Memory B cell (primary cell): ENCODE measurements around the gene PPY.
"Not testable (repeated sequence)": the region's sequence is repeated elsewhere in the genome, so short reads cannot be mapped to it uniquely, and the experiment has no call there.

Source experiments
- ATAC-seq: fragments of 150-1000 bp; cut with Tn5 transposase; 2 replicates; pipeline ENCODE4 v1.10.0; 2021; ENCODE audit warnings: low read depth, mild to moderate bottlenecking, moderate library complexity
- DNase-seq, 2 donors: peaks; one replicate each; pipeline ENCODE4 v3.0.0; 2022; ENCODE audit warnings: low spot score in 2 of 2
- H3K27ac Mint-ChIP-seq: one replicate; pipeline ENCODE4 v1.8.0; 2022; ENCODE audit warnings: mild to moderate bottlenecking, moderate library complexity, mixed read lengths
- H3K27me3 Mint-ChIP-seq: one replicate; pipeline ENCODE4 v1.8.0; 2022; ENCODE audit warnings: mixed read lengths
- H3K36me3 Mint-ChIP-seq: one replicate; pipeline ENCODE4 v1.8.0; 2022; ENCODE audit warnings: mild to moderate bottlenecking, mixed read lengths
- H3K4me1 Mint-ChIP-seq: one replicate; pipeline ENCODE4 v1.8.0; 2022; ENCODE audit warnings: mixed read lengths
- H3K4me3 Mint-ChIP-seq: one replicate; pipeline ENCODE4 v1.8.0; 2022; ENCODE audit warnings: mild to moderate bottlenecking, moderate library complexity, mixed read lengths
- H3K9me3 Mint-ChIP-seq: one replicate; pipeline ENCODE4 v1.8.0; 2022; ENCODE audit warnings: mixed read lengths

PPY gene

GRCh38 chr17:43974382-43975266 is 32.3 kb upstream of the PPY start:
- Mint-ChIP-seq H3K36me3 (no peaks in the 10 kb centered on the region), H3K4me3 (no peak overlapping the region), H3K27me3 (peaks cover 4% of the 10 kb centered on the region), H3K27ac (no peak overlapping the region), H3K9me3 (peaks cover 1% of the 10 kb centered on the region), H3K4me1 (no peaks in the 10 kb centered on the region)
- ATAC-seq = no peak
- no peak for DNase-seq

- not testable (repeated sequence) for H3K9me3 Mint-ChIP-seq, H3K27ac Mint-ChIP-seq, H3K4me1 Mint-ChIP-seq, H3K27me3 Mint-ChIP-seq, H3K4me3 Mint-ChIP-seq, ATAC-seq, H3K36me3 Mint-ChIP-seq, DNase-seq
Observed at GRCh38 chr17:43972444-43973212, 30.4 kb upstream of the PPY start.

- not testable (repeated sequence) for H3K9me3 Mint-ChIP-seq, H3K4me1 Mint-ChIP-seq, DNase-seq, H3K4me3 Mint-ChIP-seq, H3K27me3 Mint-ChIP-seq, H3K36me3 Mint-ChIP-seq, ATAC-seq, H3K27ac Mint-ChIP-seq
Observed at GRCh38 chr17:43971436-43971835, 29.2 kb upstream of the PPY start.

GRCh38 chr17:43970366-43970765 is 28.1 kb upstream of the PPY start:
- H3K9me3 Mint-ChIP-seq = peaks cover 1% of the 10 kb centered on the region

DNA sequence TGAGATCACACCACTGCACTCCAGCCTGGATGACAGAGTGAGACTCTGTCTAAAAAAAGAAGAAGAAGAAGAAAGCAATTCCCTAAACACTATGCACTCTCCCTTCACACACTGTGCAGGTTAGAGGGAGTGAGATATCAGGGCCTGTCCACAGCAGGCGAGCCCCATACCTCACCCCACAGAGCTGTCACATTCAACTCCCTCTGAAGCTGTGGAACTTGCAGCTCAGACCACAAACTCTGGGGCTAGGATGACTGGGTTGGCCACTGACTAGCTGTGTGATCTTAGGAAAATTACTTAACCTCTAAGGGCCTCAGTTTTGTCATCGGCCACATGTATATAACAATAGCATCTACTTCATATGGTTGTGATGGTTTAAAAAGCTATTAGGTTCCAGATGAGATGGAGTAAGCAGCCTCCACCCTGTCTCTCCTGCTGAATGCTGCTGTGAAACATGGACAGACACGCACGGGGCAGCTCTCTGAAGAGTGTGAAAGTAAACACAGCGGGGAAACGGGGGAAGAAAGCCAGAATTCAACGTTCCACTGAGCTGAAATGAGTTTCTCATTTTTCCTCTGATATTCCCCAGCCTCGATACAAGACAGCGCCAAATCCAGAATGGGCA is 25.1 kb upstream of the PPY start:
- Mint-ChIP-seq H3K4me3 (no peak overlapping the region), H3K27ac (no peak overlapping the region), H3K36me3 (no peaks in the 10 kb centered on the region), H3K9me3 (peaks cover 1% of the 10 kb centered on the region), H3K4me1 (no peaks in the 10 kb centered on the region), H3K27me3 (peaks cover 9% of the 10 kb centered on the region)
- ATAC-seq = no peak
- DNase-seq = no peak

More at GRCh38 chr17:43970366-43970765, 28.1 kb upstream of the PPY start:
- Mint-ChIP-seq H3K4me1 (no peaks in the 10 kb centered on the region), H3K27me3 (peaks cover 6% of the 10 kb centered on the region), H3K36me3 (no peaks in the 10 kb centered on the region), H3K27ac (no peak overlapping the region), H3K4me3 (no peak overlapping the region)
- no peak for DNase-seq
- ATAC-seq = no peak

GRCh38 chr17:43966276-43966675 is 24.0 kb upstream of the PPY start:
- no peaks in the 10 kb centered on the region for H3K9me3 Mint-ChIP-seq
- DNase-seq (no peak), ATAC-seq (no peak)
- no peak overlapping the region for H3K27ac Mint-ChIP-seq
- H3K4me1 Mint-ChIP-seq = peaks cover 4% of the 10 kb centered on the region
- no peaks in the 10 kb centered on the region for H3K36me3 Mint-ChIP-seq
- no peak overlapping the region for H3K4me3 Mint-ChIP-seq
- peaks cover 11% of the 10 kb centered on the region for H3K27me3 Mint-ChIP-seq

DNA sequence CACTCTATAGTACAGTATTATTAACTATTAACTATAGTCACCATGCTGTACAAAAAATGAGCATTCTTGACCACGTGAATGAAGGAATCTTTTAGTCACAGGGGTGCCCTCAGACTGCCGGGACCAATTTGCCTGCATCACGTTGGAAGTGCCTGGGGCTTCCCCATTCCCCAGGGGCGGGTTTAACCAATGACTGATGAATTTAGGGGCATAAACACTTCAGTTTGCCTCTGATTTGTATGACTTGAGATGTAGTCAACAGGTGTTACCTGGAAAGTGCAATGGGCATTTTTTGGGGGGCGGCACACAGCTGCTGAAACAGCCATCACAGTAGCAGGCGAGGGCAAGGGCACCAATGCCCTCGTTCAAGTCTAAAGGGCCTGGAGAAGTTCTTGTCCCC is 20.2 kb upstream of the PPY start:
- DNase-seq = no peak
- peak; percentile 52 for ATAC-seq
- H3K27me3 Mint-ChIP-seq = peaks cover 14% of the 10 kb centered on the region
- H3K4me3 Mint-ChIP-seq = no peak overlapping the region
- H3K9me3 Mint-ChIP-seq = no peaks in the 10 kb centered on the region
- no peaks in the 10 kb centered on the region for H3K36me3 Mint-ChIP-seq
- H3K27ac Mint-ChIP-seq = no peak overlapping the region
- peaks cover 4% of the 10 kb centered on the region for H3K4me1 Mint-ChIP-seq

GRCh38 chr17:43961954-43962353 is 19.7 kb upstream of the PPY start:
- peaks cover 14% of the 10 kb centered on the region for H3K27me3 Mint-ChIP-seq
- ATAC-seq (no peak), DNase-seq (no peak)
- H3K4me3 Mint-ChIP-seq = no peak overlapping the region
- H3K9me3 Mint-ChIP-seq = no peaks in the 10 kb centered on the region
- no peak overlapping the region for H3K27ac Mint-ChIP-seq
- no peaks in the 10 kb centered on the region for H3K36me3 Mint-ChIP-seq
- peaks cover 4% of the 10 kb centered on the region for H3K4me1 Mint-ChIP-seq

- H3K4me3 Mint-ChIP-seq, H3K27ac Mint-ChIP-seq, H3K4me1 Mint-ChIP-seq, H3K9me3 Mint-ChIP-seq, H3K36me3 Mint-ChIP-seq, ATAC-seq, DNase-seq: not testable (repeated sequence)
- H3K27me3 Mint-ChIP-seq = peaks cover 14% of the 10 kb centered on the region
Observed at GRCh38 chr17:43961292-43961691, 19.0 kb upstream of the PPY start.

DNA sequence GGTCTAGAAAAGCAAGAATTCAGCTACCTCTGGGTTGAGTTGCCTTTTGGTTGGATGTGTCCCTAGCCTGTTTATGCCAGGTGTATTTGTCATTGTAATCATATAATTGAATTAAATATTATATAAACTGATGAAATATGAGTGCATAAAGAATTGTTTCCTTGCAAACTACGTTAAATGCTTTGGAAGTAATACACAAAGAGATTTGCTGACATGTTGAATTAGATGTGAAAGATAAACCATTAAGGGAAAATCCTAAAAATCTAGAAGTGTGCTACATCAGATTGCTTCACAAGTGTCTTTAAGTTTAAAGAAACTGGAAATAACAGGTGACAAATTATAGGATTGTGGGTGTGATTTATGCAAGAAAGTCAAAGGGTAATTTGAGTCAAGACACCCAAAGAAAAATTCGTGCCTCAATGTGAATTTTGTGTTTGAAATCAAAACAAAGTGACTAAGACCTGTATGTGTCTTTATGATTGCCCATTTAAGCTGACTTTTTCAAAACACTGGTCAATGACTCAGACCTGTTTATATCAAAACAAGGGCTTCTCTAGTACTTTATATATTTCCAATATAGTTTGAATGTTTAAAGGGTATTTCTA is 16.6 kb upstream of the PPY start:
- Mint-ChIP-seq H3K27ac (no peak overlapping the region), H3K36me3 (no peaks in the 10 kb centered on the region), H3K4me3 (no peak overlapping the region), H3K9me3 (no peaks in the 10 kb centered on the region), H3K4me1 (peaks cover 4% of the 10 kb centered on the region), H3K27me3 (peaks cover 26% of the 10 kb centered on the region)
- DNase-seq = no peak
- no peak for ATAC-seq

DNA sequence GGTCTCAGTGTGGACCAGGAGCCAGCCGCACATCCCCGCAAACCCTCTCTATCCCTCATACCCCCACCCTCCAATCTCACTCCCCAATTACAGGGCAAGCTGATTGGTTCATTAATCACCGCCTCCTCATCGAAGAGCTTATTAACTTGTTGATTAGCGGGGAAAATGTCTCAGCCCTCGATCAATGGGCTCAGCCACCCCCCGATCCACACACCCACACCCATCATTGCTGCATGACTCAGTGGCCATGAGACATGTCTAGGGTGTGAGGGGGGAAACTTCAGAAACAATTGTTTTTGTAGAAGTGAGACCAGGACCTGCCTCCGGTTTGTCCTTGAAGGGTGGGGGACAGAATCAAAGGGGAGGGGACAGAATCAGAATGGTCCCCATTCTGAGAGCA is 13.9 kb upstream of the PPY start:
- ATAC-seq (no peak), DNase-seq (no peak)
- Mint-ChIP-seq H3K9me3 (no peaks in the 10 kb centered on the region), H3K4me3 (no peak overlapping the region), H3K4me1 (peaks cover 7% of the 10 kb centered on the region), H3K36me3 (no peaks in the 10 kb centered on the region), H3K27me3 (peaks cover 35% of the 10 kb centered on the region), H3K27ac (no peak overlapping the region)

DNA sequence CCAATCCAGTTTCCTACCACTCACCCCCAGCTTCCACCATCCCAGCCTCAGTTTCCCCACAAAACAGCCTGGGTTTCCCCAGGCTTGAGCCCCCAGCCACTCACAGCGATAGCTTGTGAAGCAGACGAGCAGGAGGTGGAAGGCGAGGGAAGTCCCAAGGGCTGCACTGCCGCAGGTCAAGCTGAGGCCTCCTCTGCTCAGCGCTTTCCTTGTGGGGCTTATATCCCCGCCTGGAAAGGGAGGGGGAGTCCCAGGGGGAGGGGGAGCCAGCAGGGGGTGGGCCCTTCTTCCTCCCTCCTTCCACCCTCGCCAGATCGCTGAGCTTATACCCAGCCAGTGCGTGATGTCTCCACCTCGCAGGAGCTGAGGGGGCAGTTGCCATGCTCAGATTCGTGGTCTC is 11.5 kb upstream of the PPY start, which contains the start of gene PYY:
PYY (minus strand) TSS at position 195 of the 400 bp plus-strand sequence. CDS start 457 bp downstream, outside the sequence.
- peaks cover 7% of the 10 kb centered on the region for H3K4me1 Mint-ChIP-seq
- H3K27me3 Mint-ChIP-seq = peaks cover 37% of the 10 kb centered on the region
- no peaks in the 10 kb centered on the region for H3K9me3 Mint-ChIP-seq
- no peaks in the 10 kb centered on the region for H3K36me3 Mint-ChIP-seq
- DNase-seq = no peak
- no peak within 1 kb of the TSS for H3K27ac Mint-ChIP-seq
- no peak for ATAC-seq
- peak within 1 kb of the TSS; percentile 15 for H3K4me3 Mint-ChIP-seq

- peaks cover 7% of the 10 kb centered on the region for H3K4me1 Mint-ChIP-seq
- no peaks in the 10 kb centered on the region for H3K9me3 Mint-ChIP-seq
- peak overlapping the region; percentile 15 for H3K4me3 Mint-ChIP-seq
Observed at GRCh38 chr17:43952724-43953666, 10.7 kb upstream of the PPY start.

More at GRCh38 chr17:43952724-43953666, 10.7 kb upstream of the PPY start:
- DNase-seq (no peak), ATAC-seq (no peak)
- Mint-ChIP-seq H3K36me3 (no peaks in the 10 kb centered on the region), H3K27me3 (peaks cover 37% of the 10 kb centered on the region), H3K27ac (no peak overlapping the region)
